Activated naive CD4-positive, alpha-beta T cell treated with anti-CD3 and anti-CD28 coated beads, Interleukin-2, amount 10 ng/mL, durations not matched to agents 7 days and 5 days (primary cell): ENCODE results near the gene IDI2.
A peak's percentile ranks its signal among the peaks of the same experiment; 100 is the strongest.
"Not testable (repeated sequence)": the region's sequence is repeated elsewhere in the genome, so short reads cannot be mapped to it uniquely, and the experiment has no call there.

Experiments
- CTCF ChIA-PET: fragments of 350-600 bp; sonication (Branson Sonifier 250); formaldehyde crosslinking; loops from one replicate; lab custom pipeline; 2021; ENCODE audit warnings: antibody characterized with exemption; lab: Charles Lee
- DNase-seq: peaks from one replicate; pipeline ENCODE4 v3.0.0-alpha.2; 2020
- H3K27ac Mint-ChIP-seq: one replicate; pipeline ENCODE4 v1.8.0; 2021; ENCODE audit warnings: mild to moderate bottlenecking, moderate library complexity, mixed read lengths
- H3K27me3 Mint-ChIP-seq: one replicate; pipeline ENCODE4 v1.8.0; 2021; ENCODE audit warnings: mild to moderate bottlenecking, mixed read lengths
- H3K36me3 Mint-ChIP-seq: one replicate; pipeline ENCODE4 v1.8.0; 2021; ENCODE audit warnings: mixed read lengths
- H3K4me1 Mint-ChIP-seq: one replicate; pipeline ENCODE4 v1.8.0; 2021; ENCODE audit warnings: mixed read lengths
- H3K4me3 Mint-ChIP-seq: one replicate; pipeline ENCODE4 v1.8.0; 2021; ENCODE audit warnings: mild to moderate bottlenecking, moderate library complexity, mixed read lengths
- H3K9me3 Mint-ChIP-seq: one replicate; pipeline ENCODE4 v1.8.0; 2021; ENCODE audit warnings: mixed read lengths

Gene IDI2

GRCh38 chr10:1025683-1026082 lies at the start of gene IDI2:
Gene IDI2, minus strand, starts transcription at chr10:1025859. Its CDS starts 1,136 bp downstream, at chr10:1024723.
- Mint-ChIP-seq H3K4me1 (no peaks in the 10 kb centered on the region), H3K27ac (no peak within 1 kb of the TSS), H3K4me3 (no peak within 1 kb of the TSS), H3K36me3 (peaks cover under 1% of the 10 kb centered on the region), H3K9me3 (no peaks in the 10 kb centered on the region), H3K27me3 (no peaks in the 10 kb centered on the region)
- CTCF ChIA-PET = no interaction called here
- no peak for DNase-seq

DNA sequence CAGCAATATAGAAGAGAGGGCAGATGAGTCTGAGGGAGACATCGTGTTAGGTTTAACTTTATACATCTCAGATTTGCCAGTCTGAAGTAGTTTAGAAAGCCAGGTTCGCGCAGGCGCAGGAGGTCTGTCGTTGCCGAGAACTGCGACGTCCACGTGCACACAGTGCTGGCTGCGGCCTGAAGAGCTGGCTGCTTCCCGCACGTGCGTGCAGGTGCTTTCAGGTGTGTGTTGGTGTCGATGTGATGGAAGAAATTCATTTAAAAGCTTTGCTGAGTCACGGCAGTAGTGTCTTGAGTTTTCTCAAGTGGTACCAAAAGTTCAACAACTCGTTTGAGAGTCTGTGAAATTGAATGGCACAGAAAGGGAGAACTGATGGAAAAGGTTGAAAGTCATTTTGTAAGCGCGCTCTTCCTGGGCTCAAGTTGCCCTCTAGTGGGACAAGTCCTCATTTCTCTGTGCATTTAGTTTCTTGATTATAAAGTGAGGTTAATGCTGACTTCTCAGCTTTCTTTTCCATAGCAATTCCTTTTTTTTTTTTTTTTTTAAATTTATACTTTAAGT lies 49.2 kb upstream of the IDI2 start:
- DNase-seq = no peak
- CTCF ChIA-PET = interaction anchor here (0.6 to 1.3 kb wide), 4 partner anchors 17 to 410 kb away, joined by 3 to 4 read pairs (median 3); no protein-coding TSS in a partner anchor

GRCh38 chr10:1074052-1074747 lies 48.5 kb upstream of the IDI2 start:
- DNase-seq = peak; percentile 34
- H3K27ac Mint-ChIP-seq = no peak overlapping the region
- peaks cover 12% of the 10 kb centered on the region for H3K4me1 Mint-ChIP-seq
- no peaks in the 10 kb centered on the region for H3K27me3 Mint-ChIP-seq
- no peaks in the 10 kb centered on the region for H3K9me3 Mint-ChIP-seq
- H3K4me3 Mint-ChIP-seq = no peak overlapping the region
- H3K36me3 Mint-ChIP-seq = peaks cover 34% of the 10 kb centered on the region
- CTCF ChIA-PET = interaction anchor here (0.6 to 1.3 kb wide), 3 partner anchors 16 to 410 kb away, joined by 3 to 4 read pairs (median 3); no protein-coding TSS in a partner anchor

More for the DNA sequence above, 49.2 kb upstream of the IDI2 start:
- H3K4me1 Mint-ChIP-seq = peaks cover 6% of the 10 kb centered on the region
- H3K27me3 Mint-ChIP-seq = no peaks in the 10 kb centered on the region
- no peak overlapping the region for H3K4me3 Mint-ChIP-seq
- peak overlapping the region; percentile 67 for H3K27ac Mint-ChIP-seq
- no peaks in the 10 kb centered on the region for H3K9me3 Mint-ChIP-seq
- peaks cover 39% of the 10 kb centered on the region for H3K36me3 Mint-ChIP-seq

DNA sequence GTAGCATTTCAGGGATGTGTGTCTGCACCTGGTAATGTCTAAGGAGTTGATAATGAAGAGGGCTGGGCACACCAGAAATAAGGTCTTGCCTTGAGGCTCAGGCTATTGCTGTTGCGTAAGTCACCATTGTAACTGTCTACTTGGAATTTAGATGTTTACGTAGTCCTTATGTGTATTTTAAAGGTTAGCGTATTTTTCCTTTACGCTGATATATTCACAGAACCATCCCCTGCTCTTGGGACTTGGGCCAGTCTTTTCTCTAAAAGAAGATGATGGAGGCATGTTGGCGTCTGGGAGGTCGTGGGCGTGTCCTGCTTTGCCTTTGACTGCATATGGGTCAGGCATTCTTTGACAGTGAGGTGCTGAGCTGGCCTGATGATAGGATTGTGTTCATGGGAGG lies 45.3 kb upstream of the IDI2 start:
- H3K4me3 Mint-ChIP-seq = no peak overlapping the region
- H3K36me3 Mint-ChIP-seq = peaks cover 37% of the 10 kb centered on the region
- CTCF ChIA-PET = no interaction called here
- H3K9me3 Mint-ChIP-seq = no peaks in the 10 kb centered on the region
- H3K27me3 Mint-ChIP-seq = no peaks in the 10 kb centered on the region
- peaks cover 26% of the 10 kb centered on the region for H3K4me1 Mint-ChIP-seq
- DNase-seq = no peak
- no peak overlapping the region for H3K27ac Mint-ChIP-seq

GRCh38 chr10:1068380-1069361 lies 43.0 kb upstream of the IDI2 start:
- H3K9me3 Mint-ChIP-seq = no peaks in the 10 kb centered on the region
- H3K36me3 Mint-ChIP-seq = peaks cover 40% of the 10 kb centered on the region
- H3K27ac Mint-ChIP-seq = no peak overlapping the region
- no peaks in the 10 kb centered on the region for H3K27me3 Mint-ChIP-seq
- CTCF ChIA-PET = no interaction called here
- DNase-seq = no peak
- H3K4me3 Mint-ChIP-seq = no peak overlapping the region
- H3K4me1 Mint-ChIP-seq = peaks cover 35% of the 10 kb centered on the region

GRCh38 chr10:1066734-1067133 lies 41.1 kb upstream of the IDI2 start:
- H3K27ac Mint-ChIP-seq, H3K9me3 Mint-ChIP-seq, DNase-seq, H3K4me3 Mint-ChIP-seq, H3K27me3 Mint-ChIP-seq, CTCF ChIA-PET: not testable (repeated sequence)
- H3K36me3 Mint-ChIP-seq = peaks cover 31% of the 10 kb centered on the region
- H3K4me1 Mint-ChIP-seq = peaks cover 54% of the 10 kb centered on the region

- CTCF ChIA-PET = no interaction called here
- peaks cover 70% of the 10 kb centered on the region for H3K4me1 Mint-ChIP-seq
- H3K9me3 Mint-ChIP-seq = no peaks in the 10 kb centered on the region
- DNase-seq = no peak
- H3K36me3 Mint-ChIP-seq = peaks cover 40% of the 10 kb centered on the region
- H3K4me3 Mint-ChIP-seq = no peak overlapping the region
- no peaks in the 10 kb centered on the region for H3K27me3 Mint-ChIP-seq
- peak overlapping the region; percentile 33 for H3K27ac Mint-ChIP-seq
Observed at GRCh38 chr10:1064964-1065247, 39.2 kb upstream of the IDI2 start.

DNA sequence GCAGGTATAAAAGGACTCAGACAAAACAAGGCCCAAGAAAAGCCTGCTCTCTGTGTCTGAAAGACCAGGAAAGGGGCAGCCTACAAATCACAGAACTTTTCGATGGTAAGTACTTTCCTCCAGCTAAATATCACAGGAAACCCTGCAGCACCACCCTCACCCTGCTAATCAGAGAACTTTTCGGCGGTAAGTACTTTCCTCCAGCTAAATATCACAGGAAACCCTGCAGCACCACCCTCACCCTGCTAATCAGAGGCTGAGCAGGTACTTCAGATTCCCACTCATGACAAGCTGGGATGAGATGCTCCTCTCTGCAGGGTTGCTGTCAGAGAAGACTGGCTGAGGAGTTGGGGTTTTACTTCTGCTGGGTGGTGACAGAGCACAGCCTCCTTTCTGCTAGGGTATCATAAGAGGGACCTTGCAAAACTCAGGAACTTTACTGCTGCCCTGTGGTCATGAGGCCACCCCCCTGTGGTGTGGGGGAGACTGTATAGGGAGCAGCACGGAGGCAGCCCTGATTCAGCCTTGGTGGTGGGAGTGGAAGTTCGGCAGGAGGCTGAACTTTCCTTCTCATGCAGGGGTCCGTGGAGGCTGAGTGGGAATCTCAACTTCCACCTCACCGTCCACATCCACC lies 37.7 kb upstream of the IDI2 start:
- Mint-ChIP-seq H3K4me3 (peak overlapping the region; percentile 44), H3K27me3 (no peaks in the 10 kb centered on the region), H3K4me1 (peaks cover 73% of the 10 kb centered on the region), H3K36me3 (peaks cover 49% of the 10 kb centered on the region), H3K9me3 (no peaks in the 10 kb centered on the region), H3K27ac (peak overlapping the region; percentile 79)
- DNase-seq = peak; percentile 45
- CTCF ChIA-PET = no interaction called here

- CTCF ChIA-PET = interaction anchor here (0.5 to 1.5 kb wide), 2 partner anchors 8 to 9 kb away, joined by 3 to 4 read pairs; no protein-coding TSS in a partner anchor
- peak overlapping the region; percentile 79 for H3K27ac Mint-ChIP-seq
- peaks cover 56% of the 10 kb centered on the region for H3K36me3 Mint-ChIP-seq
- H3K4me3 Mint-ChIP-seq = peak overlapping the region; percentile 44
- no peaks in the 10 kb centered on the region for H3K9me3 Mint-ChIP-seq
- no peaks in the 10 kb centered on the region for H3K27me3 Mint-ChIP-seq
- DNase-seq = no peak
- peaks cover 80% of the 10 kb centered on the region for H3K4me1 Mint-ChIP-seq
Observed at GRCh38 chr10:1061930-1062774, 36.5 kb upstream of the IDI2 start.

- H3K27ac Mint-ChIP-seq = peak overlapping the region; percentile 46
- H3K4me1 Mint-ChIP-seq = peaks cover 87% of the 10 kb centered on the region
- H3K27me3 Mint-ChIP-seq = no peaks in the 10 kb centered on the region
- H3K36me3 Mint-ChIP-seq = peaks cover 54% of the 10 kb centered on the region
- no peaks in the 10 kb centered on the region for H3K9me3 Mint-ChIP-seq
- no peak overlapping the region for H3K4me3 Mint-ChIP-seq
- CTCF ChIA-PET = no interaction called here
- DNase-seq = no peak
Observed at GRCh38 chr10:1059902-1060301, 34.2 kb upstream of the IDI2 start.

GRCh38 chr10:1058017-1058416 lies 32.4 kb upstream of the IDI2 start:
- no peaks in the 10 kb centered on the region for H3K27me3 Mint-ChIP-seq
- peaks cover 88% of the 10 kb centered on the region for H3K4me1 Mint-ChIP-seq
- peak overlapping the region; percentile 96 for H3K4me3 Mint-ChIP-seq
- H3K36me3 Mint-ChIP-seq = peaks cover 59% of the 10 kb centered on the region
- DNase-seq = no peak
- CTCF ChIA-PET = interaction anchor here (0.9 to 1.0 kb wide), 2 partner anchors 17 to 22 kb away, joined by 3 read pairs; no protein-coding TSS in a partner anchor
- no peaks in the 10 kb centered on the region for H3K9me3 Mint-ChIP-seq
- H3K27ac Mint-ChIP-seq = peak overlapping the region; percentile 91

- H3K27ac Mint-ChIP-seq = peak overlapping the region; percentile 91
- peak overlapping the region; percentile 96 for H3K4me3 Mint-ChIP-seq
- peaks cover 66% of the 10 kb centered on the region for H3K36me3 Mint-ChIP-seq
- no peak for DNase-seq
- H3K9me3 Mint-ChIP-seq = no peaks in the 10 kb centered on the region
- H3K4me1 Mint-ChIP-seq = peaks cover 88% of the 10 kb centered on the region
- H3K27me3 Mint-ChIP-seq = no peaks in the 10 kb centered on the region
- CTCF ChIA-PET = interaction anchor here (0.9 to 1.0 kb wide), 2 partner anchors 17 to 23 kb away, joined by 3 read pairs; no protein-coding TSS in a partner anchor
Observed at GRCh38 chr10:1057106-1057657, 31.5 kb upstream of the IDI2 start.
